ENCODE results near the gene SULF2.

- TF ChIP-seq, protein P1, sequence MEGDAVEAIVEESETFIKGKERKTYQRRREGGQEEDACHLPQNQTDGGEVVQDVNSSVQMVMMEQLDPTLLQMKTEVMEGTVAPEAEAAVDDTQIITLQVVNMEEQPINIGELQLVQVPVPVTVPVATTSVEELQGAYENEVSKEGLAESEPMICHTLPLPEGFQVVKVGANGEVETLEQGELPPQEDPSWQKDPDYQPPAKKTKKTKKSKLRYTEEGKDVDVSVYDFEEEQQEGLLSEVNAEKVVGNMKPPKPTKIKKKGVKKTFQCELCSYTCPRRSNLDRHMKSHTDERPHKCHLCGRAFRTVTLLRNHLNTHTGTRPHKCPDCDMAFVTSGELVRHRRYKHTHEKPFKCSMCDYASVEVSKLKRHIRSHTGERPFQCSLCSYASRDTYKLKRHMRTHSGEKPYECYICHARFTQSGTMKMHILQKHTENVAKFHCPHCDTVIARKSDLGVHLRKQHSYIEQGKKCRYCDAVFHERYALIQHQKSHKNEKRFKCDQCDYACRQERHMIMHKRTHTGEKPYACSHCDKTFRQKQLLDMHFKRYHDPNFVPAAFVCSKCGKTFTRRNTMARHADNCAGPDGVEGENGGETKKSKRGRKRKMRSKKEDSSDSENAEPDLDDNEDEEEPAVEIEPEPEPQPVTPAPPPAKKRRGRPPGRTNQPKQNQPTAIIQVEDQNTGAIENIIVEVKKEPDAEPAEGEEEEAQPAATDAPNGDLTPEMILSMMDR (conservative IDR thresholded peaks at IDR 0.05): no peak
- no peak for TF ChIP-seq ZFX (IDR thresholded peaks at IDR 0.05)
Observed at GRCh38 chr20:47653869-47654268, 131.4 kb downstream of the SULF2 start.
